ENCODE measurements around the gene RGL2.

DNA sequence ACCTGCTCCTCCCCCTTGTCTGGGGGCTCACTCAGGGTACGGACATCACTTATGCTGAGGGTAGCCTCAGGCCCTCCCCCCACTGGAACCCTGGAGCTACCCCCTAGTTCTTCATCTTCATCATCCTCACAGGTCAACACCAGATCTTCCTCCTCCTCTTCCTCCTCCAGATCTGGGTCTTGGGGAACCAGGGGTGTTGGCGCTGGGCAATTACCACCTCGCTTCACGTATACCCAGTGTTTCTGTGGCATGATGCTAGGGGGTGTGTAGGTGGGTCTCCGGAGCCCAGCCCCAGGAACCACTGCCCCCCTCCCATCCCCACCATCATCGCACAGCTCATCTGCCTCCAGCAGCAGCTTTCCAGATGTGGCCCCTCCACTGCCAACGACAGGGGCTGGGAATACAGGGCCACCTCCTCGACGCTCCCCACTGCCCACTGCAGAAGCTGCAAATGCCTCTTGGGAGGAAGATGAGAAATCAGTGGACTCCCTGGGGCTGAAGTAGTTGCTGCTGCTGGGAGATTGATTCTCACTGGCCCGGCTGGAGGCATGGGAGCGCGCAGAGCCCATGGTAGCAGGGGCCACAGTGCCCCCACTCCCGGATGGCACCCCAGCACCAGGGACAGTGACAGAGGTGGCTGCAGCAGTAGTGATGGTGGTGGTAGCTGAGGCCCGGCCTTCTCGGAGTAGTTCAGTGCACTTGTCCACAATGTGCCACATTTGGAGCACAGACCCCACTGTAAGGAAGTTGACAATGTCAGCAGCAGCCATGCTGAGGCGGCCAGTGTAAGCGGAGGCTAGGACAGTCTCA is 17.3 kb upstream of the RGL2 start:
- no peak for TF ChIP-seq EP300 (IDR thresholded peaks at IDR 0.05)
- TF ChIP-seq, protein P1, sequence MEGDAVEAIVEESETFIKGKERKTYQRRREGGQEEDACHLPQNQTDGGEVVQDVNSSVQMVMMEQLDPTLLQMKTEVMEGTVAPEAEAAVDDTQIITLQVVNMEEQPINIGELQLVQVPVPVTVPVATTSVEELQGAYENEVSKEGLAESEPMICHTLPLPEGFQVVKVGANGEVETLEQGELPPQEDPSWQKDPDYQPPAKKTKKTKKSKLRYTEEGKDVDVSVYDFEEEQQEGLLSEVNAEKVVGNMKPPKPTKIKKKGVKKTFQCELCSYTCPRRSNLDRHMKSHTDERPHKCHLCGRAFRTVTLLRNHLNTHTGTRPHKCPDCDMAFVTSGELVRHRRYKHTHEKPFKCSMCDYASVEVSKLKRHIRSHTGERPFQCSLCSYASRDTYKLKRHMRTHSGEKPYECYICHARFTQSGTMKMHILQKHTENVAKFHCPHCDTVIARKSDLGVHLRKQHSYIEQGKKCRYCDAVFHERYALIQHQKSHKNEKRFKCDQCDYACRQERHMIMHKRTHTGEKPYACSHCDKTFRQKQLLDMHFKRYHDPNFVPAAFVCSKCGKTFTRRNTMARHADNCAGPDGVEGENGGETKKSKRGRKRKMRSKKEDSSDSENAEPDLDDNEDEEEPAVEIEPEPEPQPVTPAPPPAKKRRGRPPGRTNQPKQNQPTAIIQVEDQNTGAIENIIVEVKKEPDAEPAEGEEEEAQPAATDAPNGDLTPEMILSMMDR (IDR thresholded peaks at IDR 0.05): no peak
- TF ChIP-seq POLR2A (IDR thresholded peaks at IDR 0.05; ENCODE audit: low read depth): no peak
- TF ChIP-seq POLR2AphosphoS5 (IDR thresholded peaks at IDR 0.05): no peak

Measured in esophagus muscularis mucosa (tissue), 4 donors.